HepG2 (cell line): ENCODE results near the gene BABAM2. TPM values are rescaled to one million over a fixed set of nuclear protein-coding genes. Genes with fewer than 3 reads are reported as not detected.

ENCODE experiments used
- BRD4 ChIP-seq: sonication (generic); formaldehyde crosslinking; IDR thresholded peaks from 2 replicates; pipeline ENCODE4 v1.4.0; 2020; ENCODE audit warnings: missing genetic modification reagents
- ERF ChIP-seq: IDR thresholded peaks from 2 replicates; pipeline ENCODE4 v1.6.1; 2018; ENCODE audit warnings: missing biosample characterization, missing genetic modification reagents
- GZF1 ChIP-seq: sonication (generic); formaldehyde crosslinking; IDR thresholded peaks from 2 replicates; pipeline ENCODE4 v1.5.1; 2020; ENCODE audit warnings: mild to moderate bottlenecking, missing genetic modification reagents
- HOXA5 ChIP-seq: sonication (generic); formaldehyde crosslinking; IDR thresholded peaks from 2 replicates; pipeline ENCODE4 v1.4.0; 2020; ENCODE audit warnings: missing genetic modification reagents
- KDM6A ChIP-seq: IDR thresholded peaks from 2 replicates; pipeline ENCODE4 v1.6.1; 2016; ENCODE audit warnings: low read depth
- MBD4 ChIP-seq: IDR thresholded peaks from 2 replicates; pipeline ENCODE4 v1.6.1; 2012; ENCODE audit warnings: low read length, inconsistent platforms, borderline replicate concordance
- MLLT10 ChIP-seq: sonication (generic); formaldehyde crosslinking; IDR thresholded peaks from 2 replicates; pipeline ENCODE4 v1.4.0; 2020; ENCODE audit warnings: missing genetic modification reagents
- MTF1 ChIP-seq: sonication (generic); formaldehyde crosslinking; IDR thresholded peaks from 2 replicates; pipeline ENCODE4 v1.5.0; 2020; ENCODE audit warnings: missing genetic modification reagents
- NONO ChIP-seq, 2 experiments: fragments of 450-650 bp in 1 of 2; sonication (generic) in 1 of 2; formaldehyde crosslinking in 1 of 2; IDR thresholded peaks in 1 of 2; conservative IDR thresholded peaks in 1 of 2; 2 replicates each; pipeline versions ENCODE4 v1.6.1 to v1.8.0; 2017 to 2022; ENCODE audit warnings: mild to moderate bottlenecking in 1 of 2, missing genetic modification reagents in 1 of 2, moderate library complexity in 1 of 2
- NR2F6 ChIP-seq, 2 experiments: IDR thresholded peaks; 2 replicates each; pipeline ENCODE4 v1.6.1; 2016; ENCODE audit warnings: antibody characterized with exemption in 1 of 2, mild to moderate bottlenecking in 1 of 2
- SALL2 ChIP-seq: sonication (generic); formaldehyde crosslinking; IDR thresholded peaks from 2 replicates; pipeline ENCODE4 v1.8.1; 2023; ENCODE audit warnings: mild to moderate bottlenecking, missing genetic modification reagents, inconsistent platforms
- TBL1XR1 ChIP-seq: fragments of 150-350 bp; IDR thresholded peaks from 2 replicates; pipeline ENCODE4 v1.6.1; 2014; ENCODE audit warnings: borderline replicate concordance, low read length; ENCODE audit not compliant: partially characterized antibody
- TOE1 ChIP-seq: sonication (generic); formaldehyde crosslinking; IDR thresholded peaks from 2 replicates; pipeline ENCODE4 v1.4.0; 2020; ENCODE audit warnings: mild to moderate bottlenecking, missing genetic modification reagents
- XBP1 ChIP-seq: sonication (generic); formaldehyde crosslinking; IDR thresholded peaks from 2 replicates; pipeline ENCODE4 v1.5.0; 2020; ENCODE audit warnings: missing genetic modification reagents
- ZBTB1 ChIP-seq: sonication (generic); formaldehyde crosslinking; IDR thresholded peaks from 2 replicates; pipeline ENCODE4 v1.4.0; 2020; ENCODE audit warnings: missing genetic modification reagents, borderline replicate concordance
- ZFYVE20 ChIP-seq: sonication (generic); formaldehyde crosslinking; IDR thresholded peaks from 2 replicates; pipeline ENCODE4 v1.8.0; 2023; ENCODE audit warnings: low read depth, mild to moderate bottlenecking, moderate library complexity, missing genetic modification reagents, borderline replicate concordance
- ZNF260 ChIP-seq: sonication (generic); formaldehyde crosslinking; IDR thresholded peaks from 2 replicates; pipeline ENCODE4 v1.4.0; 2020; ENCODE audit warnings: missing genetic modification reagents, low read depth, mild to moderate bottlenecking, borderline replicate concordance
- ZNF331 ChIP-seq: sonication (generic); formaldehyde crosslinking; IDR thresholded peaks from 2 replicates; pipeline ENCODE4 v1.4.0; 2020; ENCODE audit warnings: missing genetic modification reagents
- ZNF749 ChIP-seq: sonication (generic); formaldehyde crosslinking; IDR thresholded peaks from 2 replicates; pipeline ENCODE4 v1.8.0; 2022; ENCODE audit warnings: mild to moderate bottlenecking, missing genetic modification reagents, moderate library complexity, borderline replicate concordance
- ZNF841 ChIP-seq: sonication (generic); formaldehyde crosslinking; IDR thresholded peaks from 2 replicates; pipeline ENCODE4 v1.8.1; 2023; ENCODE audit warnings: missing genetic modification reagents, borderline replicate concordance
- ZSCAN29 ChIP-seq: sonication (generic); formaldehyde crosslinking; conservative IDR thresholded peaks from 2 replicates; pipeline ENCODE4 v1.4.0; 2020; ENCODE audit warnings: mild to moderate bottlenecking, missing genetic modification reagents
- polyA plus RNA-seq, 8 experiments: library from polyadenylated mRNA; depleted of rRNA in 3 of 8; stranded (reverse) in 7 of 8; unstranded in 1 of 8; fragments of >200 nt; fragmentation: Illumina TruSeq in 4 of 8; extraction: Trizol in 4 of 8; gene quantifications; 2 replicates each; pipeline versions ENCODE4 v1.2.1 to v1.2.3, GENCODE V29; 2011 to 2016; ENCODE audit warnings: low read depth in 4 of 8, missing spikeins in 1 of 8, mixed read lengths in 1 of 8; ENCODE audit not compliant: insufficient read depth in 1 of 8
- total RNA-seq, 5 experiments: library from RNA; depleted of rRNA; stranded (reverse); fragments of >200 nt; fragmentation: Illumina TruSeq; extraction: Trizol; gene quantifications; 2 replicates each; pipeline ENCODE4 v1.2.3, GENCODE V29; 2016; ENCODE audit warnings: low read depth in 1 of 5
- TF ChIP-seq, protein P1 (sequence below): sonication (generic); formaldehyde crosslinking; IDR thresholded peaks from 2 replicates; pipeline ENCODE4 v1.4.0; 2020; ENCODE audit warnings: missing genetic modification reagents, borderline replicate concordance
- TF ChIP-seq, protein P2 (sequence below): sonication (generic); formaldehyde crosslinking; IDR thresholded peaks from 2 replicates; pipeline ENCODE4 v1.4.0; 2020; ENCODE audit warnings: missing genetic modification reagents
- TF ChIP-seq, protein P3 (sequence below): IDR thresholded peaks from 2 replicates; pipeline ENCODE4 v1.4.0; 2020; ENCODE audit warnings: mild to moderate bottlenecking, missing genetic modification reagents
- TF ChIP-seq, protein P4 (sequence below): sonication (generic); formaldehyde crosslinking; IDR thresholded peaks from 2 replicates; pipeline ENCODE4 v1.8.0; 2022; ENCODE audit warnings: missing genetic modification reagents, low read depth, mild to moderate bottlenecking, borderline replicate concordance

BABAM2 gene
- total and polyA plus RNA-seq, 2 of the 13 experiments (the other 11 are each of a cell fraction or from before 2014, with no cell fraction given), result 24.9 to 28.0 TPM

DNA sequence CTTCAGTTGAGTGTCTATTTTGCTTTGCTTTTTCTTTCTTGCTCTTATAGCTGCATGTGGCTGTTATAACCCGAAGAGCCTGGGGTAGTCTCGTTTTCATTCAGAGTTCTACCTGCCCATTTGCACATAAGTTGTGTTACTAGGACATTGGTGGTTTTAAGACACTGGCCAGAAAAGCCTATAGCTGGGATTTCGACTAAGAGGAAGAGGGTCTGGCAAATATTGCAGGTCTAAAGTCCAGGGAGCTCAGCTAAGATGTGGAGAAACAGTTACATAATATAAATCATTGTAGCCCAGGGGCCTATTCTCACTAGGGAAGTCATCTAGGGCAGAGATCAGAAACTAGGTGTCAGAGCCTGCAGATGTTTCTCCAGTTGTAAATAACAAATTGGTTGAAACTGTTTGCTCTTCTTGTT lies 120.8 kb downstream of the BABAM2 start (continued):
- TF ChIP-seq, protein P1, sequence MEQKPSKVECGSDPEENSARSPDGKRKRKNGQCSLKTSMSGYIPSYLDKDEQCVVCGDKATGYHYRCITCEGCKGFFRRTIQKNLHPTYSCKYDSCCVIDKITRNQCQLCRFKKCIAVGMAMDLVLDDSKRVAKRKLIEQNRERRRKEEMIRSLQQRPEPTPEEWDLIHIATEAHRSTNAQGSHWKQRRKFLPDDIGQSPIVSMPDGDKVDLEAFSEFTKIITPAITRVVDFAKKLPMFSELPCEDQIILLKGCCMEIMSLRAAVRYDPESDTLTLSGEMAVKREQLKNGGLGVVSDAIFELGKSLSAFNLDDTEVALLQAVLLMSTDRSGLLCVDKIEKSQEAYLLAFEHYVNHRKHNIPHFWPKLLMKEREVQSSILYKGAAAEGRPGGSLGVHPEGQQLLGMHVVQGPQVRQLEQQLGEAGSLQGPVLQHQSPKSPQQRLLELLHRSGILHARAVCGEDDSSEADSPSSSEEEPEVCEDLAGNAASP (CRISPR knock-in tag), result 0 out of 2 replicates have a peak, but pooled peaks have one; percentile 38
- TF ChIP-seq ZNF749, result no peak
- TF ChIP-seq KDM6A (CRISPR knock-in tag), result peak; percentile 39; the same call in 1 of the 2 replicates
- no peak for TF ChIP-seq NONO (IDR thresholded peaks at IDR 0.05)
- TF ChIP-seq NONO (CRISPR knock-in tag; conservative IDR thresholded peaks at IDR 0.05), result no peak
- TF ChIP-seq ERF (CRISPR knock-in tag), result 0 out of 2 replicates have a peak, but pooled peaks have one; percentile 26
- TF ChIP-seq MTF1 (CRISPR knock-in tag), result no peak
- no peak for TF ChIP-seq ZNF260
- TF ChIP-seq ZBTB1 (CRISPR knock-in tag), result no peak
- TF ChIP-seq HOXA5, result peak; percentile 74
- no peak for TF ChIP-seq XBP1 (CRISPR knock-in tag)
- TF ChIP-seq, protein P2, sequence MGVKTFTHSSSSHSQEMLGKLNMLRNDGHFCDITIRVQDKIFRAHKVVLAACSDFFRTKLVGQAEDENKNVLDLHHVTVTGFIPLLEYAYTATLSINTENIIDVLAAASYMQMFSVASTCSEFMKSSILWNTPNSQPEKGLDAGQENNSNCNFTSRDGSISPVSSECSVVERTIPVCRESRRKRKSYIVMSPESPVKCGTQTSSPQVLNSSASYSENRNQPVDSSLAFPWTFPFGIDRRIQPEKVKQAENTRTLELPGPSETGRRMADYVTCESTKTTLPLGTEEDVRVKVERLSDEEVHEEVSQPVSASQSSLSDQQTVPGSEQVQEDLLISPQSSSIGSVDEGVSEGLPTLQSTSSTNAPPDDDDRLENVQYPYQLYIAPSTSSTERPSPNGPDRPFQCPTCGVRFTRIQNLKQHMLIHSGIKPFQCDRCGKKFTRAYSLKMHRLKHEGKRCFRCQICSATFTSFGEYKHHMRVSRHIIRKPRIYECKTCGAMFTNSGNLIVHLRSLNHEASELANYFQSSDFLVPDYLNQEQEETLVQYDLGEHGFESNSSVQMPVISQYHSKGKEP, result no peak
- 0 out of 2 replicates have a peak, but pooled peaks have one; percentile 51 for TF ChIP-seq SALL2 (CRISPR knock-in tag)
- no peak for TF ChIP-seq ZSCAN29 (CRISPR knock-in tag)
- TF ChIP-seq, protein P3, sequence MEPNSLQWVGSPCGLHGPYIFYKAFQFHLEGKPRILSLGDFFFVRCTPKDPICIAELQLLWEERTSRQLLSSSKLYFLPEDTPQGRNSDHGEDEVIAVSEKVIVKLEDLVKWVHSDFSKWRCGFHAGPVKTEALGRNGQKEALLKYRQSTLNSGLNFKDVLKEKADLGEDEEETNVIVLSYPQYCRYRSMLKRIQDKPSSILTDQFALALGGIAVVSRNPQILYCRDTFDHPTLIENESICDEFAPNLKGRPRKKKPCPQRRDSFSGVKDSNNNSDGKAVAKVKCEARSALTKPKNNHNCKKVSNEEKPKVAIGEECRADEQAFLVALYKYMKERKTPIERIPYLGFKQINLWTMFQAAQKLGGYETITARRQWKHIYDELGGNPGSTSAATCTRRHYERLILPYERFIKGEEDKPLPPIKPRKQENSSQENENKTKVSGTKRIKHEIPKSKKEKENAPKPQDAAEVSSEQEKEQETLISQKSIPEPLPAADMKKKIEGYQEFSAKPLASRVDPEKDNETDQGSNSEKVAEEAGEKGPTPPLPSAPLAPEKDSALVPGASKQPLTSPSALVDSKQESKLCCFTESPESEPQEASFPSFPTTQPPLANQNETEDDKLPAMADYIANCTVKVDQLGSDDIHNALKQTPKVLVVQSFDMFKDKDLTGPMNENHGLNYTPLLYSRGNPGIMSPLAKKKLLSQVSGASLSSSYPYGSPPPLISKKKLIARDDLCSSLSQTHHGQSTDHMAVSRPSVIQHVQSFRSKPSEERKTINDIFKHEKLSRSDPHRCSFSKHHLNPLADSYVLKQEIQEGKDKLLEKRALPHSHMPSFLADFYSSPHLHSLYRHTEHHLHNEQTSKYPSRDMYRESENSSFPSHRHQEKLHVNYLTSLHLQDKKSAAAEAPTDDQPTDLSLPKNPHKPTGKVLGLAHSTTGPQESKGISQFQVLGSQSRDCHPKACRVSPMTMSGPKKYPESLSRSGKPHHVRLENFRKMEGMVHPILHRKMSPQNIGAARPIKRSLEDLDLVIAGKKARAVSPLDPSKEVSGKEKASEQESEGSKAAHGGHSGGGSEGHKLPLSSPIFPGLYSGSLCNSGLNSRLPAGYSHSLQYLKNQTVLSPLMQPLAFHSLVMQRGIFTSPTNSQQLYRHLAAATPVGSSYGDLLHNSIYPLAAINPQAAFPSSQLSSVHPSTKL, result peak; percentile 97
- no peak for TF ChIP-seq BRD4
- no peak for TF ChIP-seq TBL1XR1
- no peak for TF ChIP-seq MBD4
- TF ChIP-seq GZF1 (CRISPR knock-in tag), result no peak
- TF ChIP-seq MLLT10, result no peak
- no peak for TF ChIP-seq ZFYVE20 (CRISPR knock-in tag)
- 0 out of 2 replicates have a peak, but pooled peaks have one; percentile 10 for TF ChIP-seq NR2F6 (IDR thresholded peaks at IDR 0.05)
- TF ChIP-seq NR2F6 (CRISPR knock-in tag; IDR thresholded peaks at IDR 0.05), result peak; percentile 40; the same call in 1 of the 2 replicates
- TF ChIP-seq ZNF331 (CRISPR knock-in tag), result peak; percentile 56; the same call in 1 of the 2 replicates
- TF ChIP-seq TOE1 (CRISPR knock-in tag), result no peak
- TF ChIP-seq ZNF841 (CRISPR knock-in tag), result no peak
- TF ChIP-seq, protein P4, sequence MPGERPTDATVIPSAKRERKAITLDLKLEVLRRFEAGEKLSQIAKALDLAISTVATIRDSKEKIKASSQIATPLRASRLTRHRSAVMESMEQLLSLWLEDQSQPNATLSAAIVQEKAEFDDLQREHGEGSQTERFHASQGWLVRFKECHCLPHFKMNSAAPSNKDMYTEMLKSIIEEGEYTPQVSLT (CRISPR knock-in tag), result no peak
